Gastrocnemius medialis (tissue), 4 donors: Measurements from ENCODE around the gene NOX5.

Source experiments
- POLR2A ChIP-seq, 2 donors: fragments of 450-650 bp; IDR thresholded peaks; one replicate each; pipeline ENCODE4 v1.6.1; 2017; ENCODE audit warnings: antibody characterized with exemption in 2 of 2, mild to moderate bottlenecking in 2 of 2, moderate library complexity in 2 of 2
- TF ChIP-seq, protein P1 (sequence below), 5 experiments: fragments of 450-650 bp in 3 of 5; fragments of 200-600 bp in 2 of 5; sonication (generic) in 2 of 5; IDR thresholded peaks in 4 of 5; conservative IDR thresholded peaks in 1 of 5; 1 replicate in 4 of 5; 2 replicates in 1 of 5; pipeline ENCODE4 v1.5.1; 2016 to 2019; ENCODE audit warnings: antibody characterized with exemption in 5 of 5, mild to moderate bottlenecking in 3 of 5, moderate library complexity in 3 of 5

DNA sequence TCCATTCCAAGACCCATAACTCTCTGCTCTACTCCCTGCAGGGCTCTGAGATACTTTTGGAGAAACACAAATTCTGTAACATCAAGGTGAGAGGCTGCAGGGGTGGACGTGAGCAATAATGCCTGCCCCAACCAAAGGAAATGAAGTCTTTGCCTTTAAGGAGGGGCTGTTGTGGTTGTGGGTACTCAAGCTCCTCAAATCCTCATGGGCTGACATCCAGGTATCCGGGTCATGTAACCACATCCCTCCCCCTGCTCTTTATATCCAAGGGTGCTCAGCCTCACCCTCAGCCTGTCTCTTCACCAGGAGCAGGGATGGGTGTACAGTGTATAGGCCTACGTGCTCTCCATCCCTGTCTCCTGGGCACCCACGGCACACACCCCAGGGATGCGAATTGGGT lies 32.3 kb downstream of the NOX5 start:
- TF ChIP-seq, protein P1, sequence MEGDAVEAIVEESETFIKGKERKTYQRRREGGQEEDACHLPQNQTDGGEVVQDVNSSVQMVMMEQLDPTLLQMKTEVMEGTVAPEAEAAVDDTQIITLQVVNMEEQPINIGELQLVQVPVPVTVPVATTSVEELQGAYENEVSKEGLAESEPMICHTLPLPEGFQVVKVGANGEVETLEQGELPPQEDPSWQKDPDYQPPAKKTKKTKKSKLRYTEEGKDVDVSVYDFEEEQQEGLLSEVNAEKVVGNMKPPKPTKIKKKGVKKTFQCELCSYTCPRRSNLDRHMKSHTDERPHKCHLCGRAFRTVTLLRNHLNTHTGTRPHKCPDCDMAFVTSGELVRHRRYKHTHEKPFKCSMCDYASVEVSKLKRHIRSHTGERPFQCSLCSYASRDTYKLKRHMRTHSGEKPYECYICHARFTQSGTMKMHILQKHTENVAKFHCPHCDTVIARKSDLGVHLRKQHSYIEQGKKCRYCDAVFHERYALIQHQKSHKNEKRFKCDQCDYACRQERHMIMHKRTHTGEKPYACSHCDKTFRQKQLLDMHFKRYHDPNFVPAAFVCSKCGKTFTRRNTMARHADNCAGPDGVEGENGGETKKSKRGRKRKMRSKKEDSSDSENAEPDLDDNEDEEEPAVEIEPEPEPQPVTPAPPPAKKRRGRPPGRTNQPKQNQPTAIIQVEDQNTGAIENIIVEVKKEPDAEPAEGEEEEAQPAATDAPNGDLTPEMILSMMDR (IDR thresholded peaks at IDR 0.05 in 4 of 5, conservative IDR thresholded peaks at IDR 0.05 in 1 of 5), result no peak
- TF ChIP-seq POLR2A (IDR thresholded peaks at IDR 0.05), result no peak
